ENCODE results near the gene SCAPER. TPM values are rescaled to one million over a fixed set of nuclear protein-coding genes. Genes with fewer than 3 reads are reported as not detected.
"Not testable (repeated sequence)": the region's sequence is repeated elsewhere in the genome, so short reads cannot be mapped to it uniquely, and the experiment has no call there.

The SCAPER gene
- total RNA-seq, 4 donors from 2014 or later: 19.6 to 35.9 (median 31.8) TPM

DNA sequence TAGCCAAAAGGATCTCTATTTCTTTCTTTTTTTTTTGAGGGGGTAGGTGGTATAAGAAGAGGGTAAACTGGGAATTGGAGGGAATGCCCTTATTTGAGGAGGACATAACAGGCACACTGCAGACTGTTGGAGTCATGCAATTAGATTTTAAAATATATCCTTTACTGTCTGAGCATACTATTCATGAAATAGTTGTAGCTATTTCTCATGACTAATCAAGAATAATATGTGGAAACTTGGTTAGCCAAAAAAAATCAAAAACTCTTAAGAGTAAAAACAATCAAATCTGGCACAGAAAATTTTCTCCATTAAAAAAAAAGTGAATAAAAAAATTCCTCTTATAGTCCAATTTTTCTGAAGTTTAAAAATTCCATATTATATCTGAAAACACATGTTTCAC is 174.9 kb downstream of the SCAPER start:
- no peaks in the 10 kb centered on the region for H3K4me1 ChIP-seq
- ATAC-seq (no peak), DNase-seq (no peak)
- in situ Hi-C loops (cut with MboI; ENCODE audit: low sequenced_read_pairs in 4 of 4) (no loop called here), intact Hi-C loops (cut with DNase I; ENCODE audit: low total_unique reads) (loop anchor here (10.0 kb wide), 1 partner anchor 135 kb away; no protein-coding TSS in a partner anchor)
- H3K4me3 ChIP-seq: no peak overlapping the region
- H3K9me3 ChIP-seq: no peaks in the 10 kb centered on the region
- no peak for TF ChIP-seq POLR2A (IDR thresholded peaks at IDR 0.05)
- TF ChIP-seq, protein P1, sequence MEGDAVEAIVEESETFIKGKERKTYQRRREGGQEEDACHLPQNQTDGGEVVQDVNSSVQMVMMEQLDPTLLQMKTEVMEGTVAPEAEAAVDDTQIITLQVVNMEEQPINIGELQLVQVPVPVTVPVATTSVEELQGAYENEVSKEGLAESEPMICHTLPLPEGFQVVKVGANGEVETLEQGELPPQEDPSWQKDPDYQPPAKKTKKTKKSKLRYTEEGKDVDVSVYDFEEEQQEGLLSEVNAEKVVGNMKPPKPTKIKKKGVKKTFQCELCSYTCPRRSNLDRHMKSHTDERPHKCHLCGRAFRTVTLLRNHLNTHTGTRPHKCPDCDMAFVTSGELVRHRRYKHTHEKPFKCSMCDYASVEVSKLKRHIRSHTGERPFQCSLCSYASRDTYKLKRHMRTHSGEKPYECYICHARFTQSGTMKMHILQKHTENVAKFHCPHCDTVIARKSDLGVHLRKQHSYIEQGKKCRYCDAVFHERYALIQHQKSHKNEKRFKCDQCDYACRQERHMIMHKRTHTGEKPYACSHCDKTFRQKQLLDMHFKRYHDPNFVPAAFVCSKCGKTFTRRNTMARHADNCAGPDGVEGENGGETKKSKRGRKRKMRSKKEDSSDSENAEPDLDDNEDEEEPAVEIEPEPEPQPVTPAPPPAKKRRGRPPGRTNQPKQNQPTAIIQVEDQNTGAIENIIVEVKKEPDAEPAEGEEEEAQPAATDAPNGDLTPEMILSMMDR (IDR thresholded peaks at IDR 0.05 in 4 of 5, conservative IDR thresholded peaks at IDR 0.05 in 1 of 5): no peak
- no peaks in the 10 kb centered on the region for H3K27me3 ChIP-seq
- H3K36me3 ChIP-seq: peaks cover 0 to 35% of the 10 kb centered on the region in 2 donors
- no peak overlapping the region for H3K27ac ChIP-seq

DNA sequence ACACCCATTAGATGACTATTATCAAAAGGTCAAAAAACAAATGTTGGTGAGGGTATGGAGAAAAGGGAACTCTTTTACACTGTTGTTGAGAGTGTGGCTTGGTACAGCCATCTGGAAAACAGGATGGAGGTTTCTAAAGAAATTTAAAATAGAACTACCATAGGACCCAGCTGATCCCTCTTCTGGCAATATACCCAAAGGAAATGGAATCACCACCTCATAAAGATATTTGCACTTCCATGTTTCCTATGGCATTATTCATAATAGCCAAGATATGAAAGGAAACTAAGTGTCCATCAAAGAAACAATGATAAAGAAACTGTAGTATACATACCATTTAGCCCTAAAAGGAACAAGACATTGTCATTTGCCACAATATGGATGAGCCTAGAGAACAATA is 186.3 kb downstream of the SCAPER start:
- peaks cover 0 to 5% (median 0%) of the 10 kb centered on the region in 3 donors for H3K9me3 ChIP-seq
- H3K4me1 ChIP-seq: no peaks in the 10 kb centered on the region
- DNase-seq (no peak), ATAC-seq (no peak)
- no peaks in the 10 kb centered on the region for H3K27me3 ChIP-seq
- peaks cover 0 to 10% of the 10 kb centered on the region in 2 donors for H3K36me3 ChIP-seq
- in situ Hi-C loops (cut with MboI; ENCODE audit: low sequenced_read_pairs in 4 of 4) (no loop called here), intact Hi-C loops (cut with DNase I; ENCODE audit: low total_unique reads) (no loop called here)
- no peak overlapping the region for H3K4me3 ChIP-seq
- TF ChIP-seq POLR2A (IDR thresholded peaks at IDR 0.05): no peak
- TF ChIP-seq, protein P1 (IDR thresholded peaks at IDR 0.05 in 4 of 5, conservative IDR thresholded peaks at IDR 0.05 in 1 of 5): no peak
- H3K27ac ChIP-seq: no peak overlapping the region

DNA sequence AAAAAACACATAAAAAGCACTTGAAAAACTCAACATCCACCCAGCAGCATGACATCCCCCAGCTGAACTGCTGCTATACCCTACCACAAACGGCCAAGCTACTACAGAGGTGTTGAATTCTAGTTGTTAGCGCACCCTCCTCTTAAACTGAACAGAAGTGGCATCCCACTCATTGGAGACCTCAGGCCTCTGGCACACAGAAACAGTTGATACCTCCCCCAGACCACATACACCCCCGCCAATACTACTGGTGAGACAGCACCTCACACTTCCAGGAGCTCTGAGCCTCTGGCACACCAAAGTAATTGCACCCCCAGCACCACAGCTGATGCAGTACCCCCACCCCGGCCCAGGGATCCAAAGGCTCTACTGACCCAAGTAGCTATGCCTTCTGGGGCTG is 190.2 kb downstream of the SCAPER start:
- Histone ChIP-seq H3K4me3 (no peak overlapping the region), H3K27ac (no peak overlapping the region), H3K36me3 (peaks cover 0 to 10% of the 10 kb centered on the region in 2 donors), H3K9me3 (peaks cover 0 to 5% (median 0%) of the 10 kb centered on the region in 3 donors), H3K4me1 (no peaks in the 10 kb centered on the region), H3K27me3 (no peaks in the 10 kb centered on the region)
- ATAC-seq (no peak), DNase-seq (no peak)
- TF ChIP-seq, protein P1 (IDR thresholded peaks at IDR 0.05 in 4 of 5, conservative IDR thresholded peaks at IDR 0.05 in 1 of 5): no peak
- no peak for TF ChIP-seq POLR2A (IDR thresholded peaks at IDR 0.05)
- intact Hi-C loops (cut with DNase I; ENCODE audit: low total_unique reads) (no loop called here), in situ Hi-C loops (cut with MboI; ENCODE audit: low sequenced_read_pairs in 4 of 4) (no loop called here)

GRCh38 chr15:76711351-76711827 is 193.8 kb downstream of the SCAPER start:
- Histone ChIP-seq H3K4me1 (no peaks in the 10 kb centered on the region), H3K27ac (no peak overlapping the region), H3K9me3 (no peaks in the 10 kb centered on the region), H3K4me3 (no peak overlapping the region), H3K36me3 (no peaks in the 10 kb centered on the region), H3K27me3 (no peaks in the 10 kb centered on the region)
- ATAC-seq (no peak), DNase-seq (no peak)
- intact Hi-C loops (cut with DNase I; ENCODE audit: low total_unique reads) (no loop called here), in situ Hi-C loops (cut with MboI; ENCODE audit: low sequenced_read_pairs in 4 of 4) (no loop called here)
- no peak for TF ChIP-seq POLR2A (IDR thresholded peaks at IDR 0.05)
- TF ChIP-seq, protein P1 (IDR thresholded peaks at IDR 0.05 in 4 of 5, conservative IDR thresholded peaks at IDR 0.05 in 1 of 5): no peak

GRCh38 chr15:76704032-76704431 is 201.1 kb downstream of the SCAPER start:
- H3K27ac ChIP-seq; in situ Hi-C loops (cut with MboI; ENCODE audit: low sequenced_read_pairs in 4 of 4); H3K27me3 ChIP-seq; DNase-seq; H3K4me1 ChIP-seq; ATAC-seq; H3K4me3 ChIP-seq; intact Hi-C loops (cut with DNase I; ENCODE audit: low total_unique reads); H3K9me3 ChIP-seq: not testable (repeated sequence)
- H3K36me3 ChIP-seq: peaks cover 0 to 35% of the 10 kb centered on the region in 2 donors
